HG03457 (cell line): Measurements from ENCODE around the gene ZNF44.
"Not testable (repeated sequence)": the region's sequence is repeated elsewhere in the genome, so short reads cannot be mapped to it uniquely, and the experiment has no call there.

ENCODE experiments used
- ATAC-seq: cut with Tn5 transposase; IDR thresholded peaks from one replicate; pipeline ENCODE4 v1.9.1; 2021; ENCODE audit warnings: moderate number of reproducible peaks; ENCODE audit not compliant: unreplicated experiment

ZNF44 gene

GRCh38 chr19:12294249-12295158, at the start of gene ZNF44:
Gene ZNF44 (minus strand): TSS chr19:12294883. CDS start chr19:12294694, 189 bp downstream.
- ATAC-seq: peak; percentile 81

GRCh38 chr19:12333162-12334159, 38.8 kb upstream of the ZNF44 start, which contains the start of gene ZNF563:
Gene ZNF563 (minus strand): TSS chr19:12333633. CDS start chr19:12333482, 151 bp downstream.
- ATAC-seq: peak; percentile 85

- no peak for ATAC-seq
Observed at GRCh38 chr19:12331211-12331941, 36.7 kb upstream of the ZNF44 start.

- no peak for ATAC-seq
Observed at GRCh38 chr19:12330340-12330739, 35.7 kb upstream of the ZNF44 start.

GRCh38 chr19:12325690-12326089, 31.0 kb upstream of the ZNF44 start:
- ATAC-seq: no peak

GRCh38 chr19:12318782-12319413, 24.2 kb upstream of the ZNF44 start:
- ATAC-seq: no peak

- ATAC-seq: no peak
Observed at GRCh38 chr19:12314553-12314952, 19.9 kb upstream of the ZNF44 start.

GRCh38 chr19:12308891-12309290, 14.2 kb upstream of the ZNF44 start:
- not testable (repeated sequence) for ATAC-seq

- no peak for ATAC-seq
Observed at GRCh38 chr19:12295191-12295590, 508 bp upstream of the ZNF44 start.

- ATAC-seq: no peak
Observed at GRCh38 chr19:12293777-12294248, 870 bp downstream of the ZNF44 start.

- no peak for ATAC-seq
Observed at GRCh38 chr19:12289790-12290065, 5.0 kb downstream of the ZNF44 start.

- ATAC-seq: no peak
Observed at GRCh38 chr19:12287958-12288500, 6.7 kb downstream of the ZNF44 start.

GRCh38 chr19:12284631-12285030, 10.1 kb downstream of the ZNF44 start:
- no peak for ATAC-seq

- ATAC-seq: no peak
Observed at GRCh38 chr19:12284226-12284625, 10.5 kb downstream of the ZNF44 start.

GRCh38 chr19:12278713-12279112, 16.0 kb downstream of the ZNF44 start:
- no peak for ATAC-seq

GRCh38 chr19:12272980-12273901, 21.4 kb downstream of the ZNF44 start:
- no peak for ATAC-seq

- no peak for ATAC-seq
Observed at GRCh38 chr19:12272386-12272785, 22.3 kb downstream of the ZNF44 start.

- ATAC-seq: no peak
Observed at GRCh38 chr19:12270854-12271253, 23.8 kb downstream of the ZNF44 start.
